Upper lobe of left lung (tissue), 4 donors: Measurements from ENCODE around the gene ACOT13.
"Not testable (repeated sequence)": the region's sequence is repeated elsewhere in the genome, so short reads cannot be mapped to it uniquely, and the experiment has no call there.

Source experiments
- CTCF ChIP-seq, 6 experiments: fragments of 450-650 bp in 4 of 6; fragments of 200-600 bp in 2 of 6; sonication (generic) in 2 of 6; IDR thresholded peaks; one replicate each; pipeline ENCODE4 v1.5.1; 2016 to 2019; ENCODE audit warnings: antibody characterized with exemption in 6 of 6
- EP300 ChIP-seq, 4 donors: sonication (generic); formaldehyde crosslinking; IDR thresholded peaks; one replicate each; pipeline ENCODE4 v1.5.1; 2017; ENCODE audit warnings: antibody characterized with exemption in 4 of 4, control low read depth in 2 of 4
- POLR2A ChIP-seq, 4 donors: fragments of 450-650 bp; IDR thresholded peaks; one replicate each; pipeline ENCODE4 v1.5.1; 2016 to 2017; ENCODE audit warnings: antibody characterized with exemption in 4 of 4, mild to moderate bottlenecking in 2 of 4

- not testable (repeated sequence) for TF ChIP-seq CTCF, EP300, POLR2A (IDR thresholded peaks at IDR 0.05)
These were observed 4.2 kb downstream of the ACOT13 start for GRCh38 chr6:24671077-24671476.
